Measurements from ENCODE around the gene PDLIM5.

PDLIM5 gene

DNA sequence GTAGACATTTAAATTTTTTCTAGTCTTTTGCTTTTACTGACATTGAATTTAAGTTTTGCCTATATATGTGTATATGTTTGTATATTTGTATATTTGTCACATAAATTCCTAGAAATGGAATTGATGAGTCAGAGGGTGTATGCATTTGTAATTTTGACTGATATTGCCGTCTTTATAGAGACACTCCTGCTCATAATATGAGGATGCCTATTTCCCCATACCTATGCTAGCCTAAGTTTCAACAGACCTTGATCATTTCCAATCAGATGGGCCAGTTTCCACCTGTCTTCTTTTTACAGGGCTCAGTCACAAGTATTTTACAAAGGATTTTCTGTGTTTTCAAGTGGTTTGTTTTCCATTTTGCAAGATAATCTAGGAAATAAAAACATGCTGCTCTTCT is 10.8 kb downstream of the PDLIM5 start:
- H3K27ac ChIP-seq (ENCODE audit: low read length, poor library complexity, severe bottlenecking): no peak overlapping the region
- no peak for DNase-seq
- WGBS: no CpG with 5 or more reads among the region's 1 CpG

DNA sequence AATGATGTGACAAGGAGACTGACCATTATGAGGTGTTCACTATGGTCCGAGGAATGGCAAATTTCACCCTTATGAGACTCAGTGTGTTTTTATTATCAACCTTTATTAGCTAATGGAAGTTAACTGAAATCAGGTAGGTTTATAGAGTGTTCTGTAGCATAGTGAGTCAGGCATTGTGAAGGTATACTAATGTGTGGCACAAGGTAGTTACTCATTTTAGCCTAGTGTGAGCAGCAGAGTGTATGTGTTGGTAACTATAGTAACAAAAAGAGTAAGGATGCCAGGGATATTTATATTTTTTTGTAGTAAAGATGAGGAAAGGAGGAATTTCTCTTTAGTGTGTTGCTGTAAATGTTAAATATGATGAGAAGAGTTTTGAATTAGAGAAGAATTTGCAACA is 12.0 kb downstream of the PDLIM5 start:
- H3K4me1 ChIP-seq (ENCODE audit: control insufficient read depth, insufficient read depth, low read depth, low read length): peaks cover 1% of the 10 kb centered on the region
- no peak overlapping the region for H4K8ac ChIP-seq (ENCODE audit: low read length)
- no peak overlapping the region for H2BK12ac ChIP-seq (ENCODE audit: low read length in 2 of 2)
- no peak overlapping the region for H2BK5ac ChIP-seq (ENCODE audit: low read depth, low read length, poor library complexity, severe bottlenecking)
- no peak overlapping the region for H3K14ac ChIP-seq (ENCODE audit: low read length in 2 of 2)
- 100% methylated on average over 1 of the region's 1 CpG for WGBS
- H3K4me2 ChIP-seq (ENCODE audit: low read length, poor library complexity, severe bottlenecking): no peak overlapping the region
- no peaks in the 10 kb centered on the region for H3K27me3 ChIP-seq (ENCODE audit: control insufficient read depth in 1 of 2, insufficient read depth in 1 of 2, low read length in 2 of 2)
- peak; percentile 39 for DNase-seq
- no peak overlapping the region for H2BK15ac ChIP-seq (ENCODE audit: low read depth, poor library complexity, severe bottlenecking)
- H3K9ac ChIP-seq (ENCODE audit: low read length): peak overlapping the region; percentile 54
- no peak overlapping the region for H2BK120ac ChIP-seq (ENCODE audit: low read depth, low read length)
- no peaks in the 10 kb centered on the region for H3K9me3 ChIP-seq (ENCODE audit: control insufficient read depth, low read length)
- peaks cover 0 to 5% of the 10 kb centered on the region in 2 experiments for H3K36me3 ChIP-seq (ENCODE audit: control insufficient read depth in 1 of 2, insufficient read depth in 2 of 2, low read depth in 1 of 2, low read length in 2 of 2)
- no peak overlapping the region for H2AK5ac ChIP-seq (ENCODE audit: low read length, severe bottlenecking)
- H3K23ac ChIP-seq (ENCODE audit: low read length in 2 of 2): no peak overlapping the region
- no peak overlapping the region for H3K4me3 ChIP-seq (ENCODE audit: insufficient read depth in 1 of 2, low read depth in 1 of 2, low read length in 2 of 2)
- H3K4ac ChIP-seq (ENCODE audit: low read depth in 1 of 2, low read length in 2 of 2): no peak overlapping the region
- H3K27ac ChIP-seq (ENCODE audit: low read length, poor library complexity, severe bottlenecking): no peak overlapping the region
- H4K91ac ChIP-seq (ENCODE audit: low read length): no peak overlapping the region
- no peak overlapping the region for H3K18ac ChIP-seq (ENCODE audit: low read depth in 1 of 2, low read length in 2 of 2)
- H3K79me1 ChIP-seq (replicated peaks; ENCODE audit: low read length, poor library complexity, severe bottlenecking): peaks cover 8% of the 10 kb centered on the region
- H2AFZ ChIP-seq (ENCODE audit: low read depth, low read length): no peak overlapping the region

More for the DNA sequence above, 10.8 kb downstream of the PDLIM5 start:
- H3K23ac ChIP-seq (ENCODE audit: low read length in 2 of 2): no peak overlapping the region
- H2BK12ac ChIP-seq (ENCODE audit: low read length in 2 of 2): no peak overlapping the region
- no peak overlapping the region for H2BK120ac ChIP-seq (ENCODE audit: low read depth, low read length)
- H3K18ac ChIP-seq (ENCODE audit: low read depth in 1 of 2, low read length in 2 of 2): no peak overlapping the region
- H3K79me1 ChIP-seq (replicated peaks; ENCODE audit: low read length, poor library complexity, severe bottlenecking): peaks cover 6% of the 10 kb centered on the region
- no peak overlapping the region for H3K4me2 ChIP-seq (ENCODE audit: low read length, poor library complexity, severe bottlenecking)
- no peak overlapping the region for H4K8ac ChIP-seq (ENCODE audit: low read length)
- H2BK5ac ChIP-seq (ENCODE audit: low read depth, low read length, poor library complexity, severe bottlenecking): no peak overlapping the region
- no peak overlapping the region for H2BK15ac ChIP-seq (ENCODE audit: low read depth, poor library complexity, severe bottlenecking)
- peaks cover 0 to 5% of the 10 kb centered on the region in 2 experiments for H3K36me3 ChIP-seq (ENCODE audit: control insufficient read depth in 1 of 2, insufficient read depth in 2 of 2, low read depth in 1 of 2, low read length in 2 of 2)
- no peak overlapping the region for H2AFZ ChIP-seq (ENCODE audit: low read depth, low read length)
- no peaks in the 10 kb centered on the region for H3K27me3 ChIP-seq (ENCODE audit: control insufficient read depth in 1 of 2, insufficient read depth in 1 of 2, low read length in 2 of 2)
- no peak overlapping the region for H3K4ac ChIP-seq (ENCODE audit: low read depth in 1 of 2, low read length in 2 of 2)
- H4K91ac ChIP-seq (ENCODE audit: low read length): no peak overlapping the region
- H3K14ac ChIP-seq (ENCODE audit: low read length in 2 of 2): no peak overlapping the region
- no peaks in the 10 kb centered on the region for H3K9me3 ChIP-seq (ENCODE audit: control insufficient read depth, low read length)
- no peak overlapping the region for H3K9ac ChIP-seq (ENCODE audit: low read length)
- no peak overlapping the region for H2AK5ac ChIP-seq (ENCODE audit: low read length, severe bottlenecking)
- peaks cover 1% of the 10 kb centered on the region for H3K4me1 ChIP-seq (ENCODE audit: control insufficient read depth, insufficient read depth, low read depth, low read length)
- H3K4me3 ChIP-seq (ENCODE audit: insufficient read depth in 1 of 2, low read depth in 1 of 2, low read length in 2 of 2): no peak overlapping the region

DNA sequence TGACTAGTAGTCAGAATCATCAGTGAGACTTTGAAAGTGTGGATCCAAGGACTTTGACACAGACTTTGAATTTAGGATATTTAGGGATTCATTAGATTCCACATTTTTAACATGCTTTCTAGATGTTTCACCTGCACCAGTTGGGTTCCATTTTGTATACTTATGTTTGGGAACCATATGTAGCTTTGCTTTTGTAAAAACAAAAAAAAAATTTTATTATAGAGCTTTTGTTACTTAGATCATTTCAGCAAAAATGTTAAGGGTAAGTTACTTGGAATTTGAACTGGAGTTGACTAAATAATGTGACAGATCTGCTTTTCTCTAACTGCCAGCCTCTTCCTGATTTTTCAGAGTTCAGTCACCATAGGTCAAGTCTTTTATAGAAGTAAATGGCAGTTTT is 14.6 kb downstream of the PDLIM5 start:
- no peak overlapping the region for H2BK12ac ChIP-seq (ENCODE audit: low read length in 2 of 2)
- no peak for DNase-seq
- H2BK15ac ChIP-seq (ENCODE audit: low read depth, poor library complexity, severe bottlenecking): no peak overlapping the region
- H2BK5ac ChIP-seq (ENCODE audit: low read depth, low read length, poor library complexity, severe bottlenecking): no peak overlapping the region
- no peak overlapping the region for H3K14ac ChIP-seq (ENCODE audit: low read length in 2 of 2)
- H4K91ac ChIP-seq (ENCODE audit: low read length): no peak overlapping the region
- H3K4me1 ChIP-seq (ENCODE audit: control insufficient read depth, insufficient read depth, low read depth, low read length): no peaks in the 10 kb centered on the region
- H3K4me2 ChIP-seq (ENCODE audit: low read length, poor library complexity, severe bottlenecking): no peak overlapping the region
- H3K27ac ChIP-seq (ENCODE audit: low read length, poor library complexity, severe bottlenecking): no peak overlapping the region
- H3K79me1 ChIP-seq (replicated peaks; ENCODE audit: low read length, poor library complexity, severe bottlenecking): peaks cover 15% of the 10 kb centered on the region
- no peak overlapping the region for H3K23ac ChIP-seq (ENCODE audit: low read length in 2 of 2)
- H3K36me3 ChIP-seq (ENCODE audit: control insufficient read depth in 1 of 2, insufficient read depth in 2 of 2, low read depth in 1 of 2, low read length in 2 of 2): no peaks in the 10 kb centered on the region
- no peak overlapping the region for H2AFZ ChIP-seq (ENCODE audit: low read depth, low read length)
- H3K18ac ChIP-seq (ENCODE audit: low read depth in 1 of 2, low read length in 2 of 2): no peak overlapping the region
- no peaks in the 10 kb centered on the region for H3K27me3 ChIP-seq (ENCODE audit: control insufficient read depth in 1 of 2, insufficient read depth in 1 of 2, low read length in 2 of 2)
- no peak overlapping the region for H2BK120ac ChIP-seq (ENCODE audit: low read depth, low read length)
- H2AK5ac ChIP-seq (ENCODE audit: low read length, severe bottlenecking): no peak overlapping the region
- no peak overlapping the region for H3K9ac ChIP-seq (ENCODE audit: low read length)
- H4K8ac ChIP-seq (ENCODE audit: low read length): no peak overlapping the region
- no peak overlapping the region for H3K4ac ChIP-seq (ENCODE audit: low read depth in 1 of 2, low read length in 2 of 2)
- no peak overlapping the region for H3K4me3 ChIP-seq (ENCODE audit: insufficient read depth in 1 of 2, low read depth in 1 of 2, low read length in 2 of 2)
- no peaks in the 10 kb centered on the region for H3K9me3 ChIP-seq (ENCODE audit: control insufficient read depth, low read length)

DNA sequence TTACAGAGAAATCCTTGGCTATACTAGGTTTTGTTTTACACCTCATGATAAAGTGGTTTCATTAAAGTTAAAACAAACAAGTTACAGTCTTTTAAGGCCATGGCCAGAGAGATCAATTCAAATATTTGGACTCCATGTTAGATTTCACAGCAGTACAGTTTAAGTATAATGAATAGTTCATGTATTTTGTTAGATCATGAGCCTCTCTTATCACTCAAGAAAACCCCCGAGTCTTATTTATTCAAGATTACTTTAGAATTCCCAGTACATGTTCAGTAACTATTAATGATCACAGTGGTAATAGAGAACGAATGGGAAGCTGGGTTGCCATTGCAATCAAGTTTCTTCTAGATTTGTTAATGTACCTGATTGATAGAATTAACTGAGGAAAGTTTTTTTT is 15.2 kb downstream of the PDLIM5 start:
- Histone ChIP-seq H3K4me2 (ENCODE audit: low read length, poor library complexity, severe bottlenecking) (no peak overlapping the region), H3K27ac (ENCODE audit: low read length, poor library complexity, severe bottlenecking) (no peak overlapping the region), H2BK12ac (ENCODE audit: low read length in 2 of 2) (no peak overlapping the region), H3K23ac (ENCODE audit: low read length in 2 of 2) (no peak overlapping the region), H2BK5ac (ENCODE audit: low read depth, low read length, poor library complexity, severe bottlenecking) (no peak overlapping the region), H3K14ac (ENCODE audit: low read length in 2 of 2) (no peak overlapping the region), H3K9me3 (ENCODE audit: control insufficient read depth, low read length) (no peaks in the 10 kb centered on the region), H4K8ac (ENCODE audit: low read length) (no peak overlapping the region), H2AK5ac (ENCODE audit: low read length, severe bottlenecking) (no peak overlapping the region), H2BK120ac (ENCODE audit: low read depth, low read length) (no peak overlapping the region), H3K9ac (ENCODE audit: low read length) (no peak overlapping the region), H2BK15ac (ENCODE audit: low read depth, poor library complexity, severe bottlenecking) (no peak overlapping the region), H3K4me3 (ENCODE audit: insufficient read depth in 1 of 2, low read depth in 1 of 2, low read length in 2 of 2) (no peak overlapping the region), H3K18ac (ENCODE audit: low read depth in 1 of 2, low read length in 2 of 2) (no peak overlapping the region), H3K79me1 (replicated peaks; ENCODE audit: low read length, poor library complexity, severe bottlenecking) (peaks cover 13% of the 10 kb centered on the region), H3K27me3 (ENCODE audit: control insufficient read depth in 1 of 2, insufficient read depth in 1 of 2, low read length in 2 of 2) (no peaks in the 10 kb centered on the region), H2AFZ (ENCODE audit: low read depth, low read length) (no peak overlapping the region), H4K91ac (ENCODE audit: low read length) (no peak overlapping the region), H3K36me3 (ENCODE audit: control insufficient read depth in 1 of 2, insufficient read depth in 2 of 2, low read depth in 1 of 2, low read length in 2 of 2) (no peaks in the 10 kb centered on the region), H3K4me1 (ENCODE audit: control insufficient read depth, insufficient read depth, low read depth, low read length) (no peaks in the 10 kb centered on the region), H3K4ac (ENCODE audit: low read depth in 1 of 2, low read length in 2 of 2) (no peak overlapping the region)
- WGBS: 100% methylated on average over 1 of the region's 2 CpGs
- no peak for DNase-seq

Data from mesenchymal stem cell (in vitro differentiated cells and primary cell).